Ishikawa (cell line): ENCODE data around the gene MYO16.

Experiments
- CEBPB ChIP-seq: IDR thresholded peaks from 2 replicates; pipeline ENCODE4 v1.6.1; 2012
- EP300 ChIP-seq: IDR thresholded peaks from 2 replicates; pipeline ENCODE4 v1.6.1; 2012; ENCODE audit warnings: borderline replicate concordance
- TAF1 ChIP-seq: IDR thresholded peaks from 2 replicates; pipeline ENCODE4 v1.6.1; 2012; ENCODE audit warnings: low read depth, mild to moderate bottlenecking
- TF ChIP-seq, protein P1 (sequence below): IDR thresholded peaks from 2 replicates; pipeline ENCODE4 v1.6.1; 2012

DNA sequence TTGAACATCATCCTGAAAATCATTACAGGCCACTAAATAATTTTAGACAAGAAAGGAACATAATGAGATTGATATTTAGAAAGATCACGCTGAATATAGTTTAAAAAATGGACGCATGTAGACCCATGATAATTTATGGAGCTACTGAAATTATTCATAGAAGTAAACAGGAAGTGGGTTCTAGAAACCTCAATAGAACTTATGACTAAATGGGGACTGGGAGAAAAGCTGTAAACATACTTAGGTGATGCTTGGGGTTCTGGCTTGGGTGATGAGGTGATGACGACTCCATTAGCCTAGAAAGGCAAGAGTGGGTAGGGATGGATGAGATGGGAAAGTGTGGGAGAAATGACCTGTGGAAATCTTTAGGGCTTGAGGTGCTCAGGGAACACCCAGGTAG lies 484.0 kb downstream of the MYO16 start:
- TF ChIP-seq, protein P1, sequence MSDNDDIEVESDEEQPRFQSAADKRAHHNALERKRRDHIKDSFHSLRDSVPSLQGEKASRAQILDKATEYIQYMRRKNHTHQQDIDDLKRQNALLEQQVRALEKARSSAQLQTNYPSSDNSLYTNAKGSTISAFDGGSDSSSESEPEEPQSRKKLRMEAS: no peak
- TF ChIP-seq CEBPB (no peak), TAF1 (no peak), EP300 (no peak)
